Measurements from ENCODE around the gene DCTN2. TPM values are rescaled to one million over a fixed set of nuclear protein-coding genes. Genes with fewer than 3 reads are reported as not detected.

The DCTN2 gene
- total RNA-seq, result 72.8 and 90.9 TPM in 2 replicates

GRCh38 chr12:57546438-57547287 lies at the start of gene DCTN2:
Gene DCTN2 (minus strand): TSS chr12:57547192. CDS start chr12:57547063, 129 bp downstream.

GRCh38 chr12:57590864-57591781 lies 44.1 kb upstream of the DCTN2 start, which contains the start of gene PIP4K2C:
Gene PIP4K2C (plus strand): TSS chr12:57591192. CDS start chr12:57591290, 98 bp downstream.

GRCh38 chr12:57549909-57550640 lies 3.1 kb upstream of the DCTN2 start, which contains the start of gene KIF5A:
Gene KIF5A (plus strand): TSS chr12:57550044. CDS start chr12:57550272, 228 bp downstream.

GRCh38 chr12:57522011-57522886 lies 24.7 kb downstream of the DCTN2 start, which contains the start of gene MBD6:
Gene MBD6 (plus strand): TSS chr12:57522824. CDS start chr12:57524304, 1,480 bp downstream.

GRCh38 chr12:57520053-57520818 lies 26.8 kb downstream of the DCTN2 start, which contains the start of gene DDIT3:
Gene DDIT3 (minus strand): TSS chr12:57520514. CDS start chr12:57517406, 3,108 bp downstream.

GRCh38 chr12:57487597-57488401 lies 59.2 kb downstream of the DCTN2 start, which contains the start of gene MARS1:
Gene MARS1 (plus strand): TSS chr12:57488068. CDS start chr12:57488091, 23 bp downstream.

Other genes with a start within 250 kb of the DCTN2 start
- 4.0 and 8.5 TPM in 2 replicates for gene R3HDM2, start 116.1 kb downstream of the DCTN2 start, total RNA-seq
- gene INHBC, start 112.4 kb downstream of the DCTN2 start, total RNA-seq, result not detected in 2 replicates
- gene INHBE, start 91.9 kb downstream of the DCTN2 start, total RNA-seq, result not detected in 2 replicates
- 0.45 TPM in 1 of 2 replicates, not detected in the other for gene GLI1, start 87.4 kb downstream of the DCTN2 start, total RNA-seq
- not detected in 2 replicates for gene ARHGAP9, start 67.3 kb downstream of the DCTN2 start, total RNA-seq
- 138 and 187 TPM in 2 replicates for gene MARS1, start 59.1 kb downstream of the DCTN2 start, total RNA-seq
- 6.0 and 10.1 TPM in 2 replicates for gene DDIT3, start 26.7 kb downstream of the DCTN2 start, total RNA-seq
- gene MBD6, start 24.4 kb downstream of the DCTN2 start, total RNA-seq, result 6.2 and 9.5 TPM in 2 replicates
- under 0.01 and 0.09 TPM in 2 replicates for gene KIF5A, start 2.9 kb upstream of the DCTN2 start, total RNA-seq
- gene PIP4K2C, start 44.0 kb upstream of the DCTN2 start, total RNA-seq, result 5.5 and 7.9 TPM in 2 replicates
- gene DTX3, start 57.6 kb upstream of the DCTN2 start, total RNA-seq, result 3.3 and 11.0 TPM in 2 replicates
- 1.8 and 10.7 TPM in 2 replicates for gene ARHGEF25, start 64.2 kb upstream of the DCTN2 start, total RNA-seq
- gene B4GALNT1, start 86.0 kb upstream of the DCTN2 start, total RNA-seq, result 0.18 and 0.94 TPM in 2 replicates
- gene OS9, start 146.9 kb upstream of the DCTN2 start, total RNA-seq, result 164 and 240 TPM in 2 replicates
- under 0.01 and 0.09 TPM in 2 replicates for gene AGAP2, start 191.6 kb upstream of the DCTN2 start, total RNA-seq
- gene TSPAN31, start 197.8 kb upstream of the DCTN2 start, total RNA-seq, result 40.5 and 57.2 TPM in 2 replicates
- gene CDK4, start 205.1 kb upstream of the DCTN2 start, total RNA-seq, result 108 and 143 TPM in 2 replicates
- 3.0 and 3.2 TPM in 2 replicates for gene MARCHF9, start 207.9 kb upstream of the DCTN2 start, total RNA-seq
- 0.38 and 0.54 TPM in 2 replicates for gene CYP27B1, start 219.9 kb upstream of the DCTN2 start, total RNA-seq
- gene METTL1, start 224.9 kb upstream of the DCTN2 start, total RNA-seq, result 3.9 and 5.7 TPM in 2 replicates
- gene EEF1AKMT3, start 225.4 kb upstream of the DCTN2 start, total RNA-seq, result 2.7 and 3.7 TPM in 2 replicates
- 18.1 and 18.8 TPM in 2 replicates for gene TSFM, start 235.6 kb upstream of the DCTN2 start, total RNA-seq